HG03103 (cell line): ENCODE measurements around the gene COL10A1.
"Not testable (repeated sequence)": the region's sequence is repeated elsewhere in the genome, so short reads cannot be mapped to it uniquely, and the experiment has no call there.

Experiments
- ATAC-seq: cut with Tn5 transposase; IDR thresholded peaks from one replicate; pipeline ENCODE4 v1.9.1; 2021; ENCODE audit warnings: low read depth; ENCODE audit not compliant: unreplicated experiment

The COL10A1 gene

GRCh38 chr6:116127771-116128493 is 2.0 kb upstream of the COL10A1 start:
- no peak for ATAC-seq

DNA sequence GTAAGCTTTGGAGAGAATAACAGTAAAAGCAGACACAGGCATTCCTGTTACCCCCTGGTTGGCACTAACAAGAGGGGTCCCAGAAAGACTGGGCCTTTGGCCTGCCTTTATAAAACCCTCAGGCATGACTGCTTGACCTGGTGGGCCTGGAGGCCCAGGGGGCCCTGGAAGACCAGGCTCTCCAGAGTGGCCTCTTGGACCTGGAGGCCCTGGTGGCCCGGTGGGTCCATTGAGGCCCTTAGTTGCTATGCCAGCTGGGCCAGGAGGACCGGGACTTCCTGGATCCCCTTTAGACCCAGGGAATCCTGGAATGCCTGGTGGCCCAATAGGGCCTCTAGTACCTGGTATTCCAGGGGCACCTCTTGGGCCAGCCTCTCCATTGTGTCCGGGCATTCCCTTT is 5.5 kb downstream of the COL10A1 start:
- ATAC-seq, result no peak

DNA sequence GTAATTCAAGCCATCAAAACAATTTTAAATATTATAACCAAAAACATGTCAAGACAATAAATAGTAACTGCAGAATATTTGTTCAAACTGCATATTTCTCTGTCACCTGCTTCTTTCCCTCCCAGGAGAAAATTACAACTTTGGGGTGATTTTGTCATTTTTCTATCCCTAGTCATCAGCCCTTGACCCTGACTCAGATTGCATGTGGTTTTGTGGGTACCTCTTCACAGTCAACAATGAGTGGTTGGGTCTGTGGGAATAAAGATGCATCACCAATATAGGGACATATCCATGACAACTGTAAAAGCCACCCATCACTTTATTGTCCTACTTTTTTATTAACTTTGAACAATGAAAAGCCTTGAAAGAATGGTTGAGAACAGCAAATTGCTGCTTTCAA is 7.3 kb downstream of the COL10A1 start:
- ATAC-seq, result no peak

DNA sequence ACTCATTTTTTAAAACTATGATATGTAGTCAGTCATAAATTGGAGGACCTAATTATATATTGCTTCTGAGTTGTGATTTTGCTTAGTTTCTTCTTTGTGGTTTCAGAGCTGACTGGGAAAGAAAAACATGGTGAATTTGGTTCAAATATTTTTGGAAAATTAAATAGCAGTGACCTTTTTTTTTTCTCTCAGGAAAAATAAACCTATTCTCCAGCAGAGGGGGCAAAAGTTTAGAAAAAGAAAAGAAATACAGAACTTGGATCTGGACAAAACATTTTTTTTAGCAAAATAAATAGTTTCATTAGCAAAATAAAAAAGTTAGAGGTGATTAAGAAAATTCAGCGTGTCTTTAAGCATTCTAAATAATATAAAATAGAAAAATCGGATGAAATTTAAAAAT is 10.2 kb downstream of the COL10A1 start:
- ATAC-seq, result no peak

GRCh38 chr6:116113386-116113785 is 12.5 kb downstream of the COL10A1 start:
- ATAC-seq, result no peak

- ATAC-seq, result peak; percentile 81
These were observed 14.1 kb downstream of the COL10A1 start for GRCh38 chr6:116111552-116112528.

DNA sequence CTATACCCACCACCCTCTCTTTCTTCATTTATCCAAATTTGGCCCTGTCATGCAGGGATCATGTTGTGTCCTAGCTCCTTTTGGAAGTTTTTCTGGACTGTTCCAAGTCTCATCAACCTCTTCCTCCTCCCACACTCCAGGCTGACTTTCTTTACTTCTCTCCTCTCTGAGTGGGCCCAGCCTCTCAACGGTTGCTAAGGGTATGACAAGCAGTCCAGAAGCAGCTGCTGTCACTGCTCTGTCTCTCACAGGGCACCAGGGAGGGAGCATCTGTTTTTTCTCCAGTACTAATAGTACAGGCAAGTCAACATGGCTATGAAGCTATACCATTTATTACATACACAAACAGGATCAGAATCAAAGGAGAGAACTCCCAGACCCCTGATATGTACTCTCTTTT is 17.1 kb downstream of the COL10A1 start:
- no peak for ATAC-seq

DNA sequence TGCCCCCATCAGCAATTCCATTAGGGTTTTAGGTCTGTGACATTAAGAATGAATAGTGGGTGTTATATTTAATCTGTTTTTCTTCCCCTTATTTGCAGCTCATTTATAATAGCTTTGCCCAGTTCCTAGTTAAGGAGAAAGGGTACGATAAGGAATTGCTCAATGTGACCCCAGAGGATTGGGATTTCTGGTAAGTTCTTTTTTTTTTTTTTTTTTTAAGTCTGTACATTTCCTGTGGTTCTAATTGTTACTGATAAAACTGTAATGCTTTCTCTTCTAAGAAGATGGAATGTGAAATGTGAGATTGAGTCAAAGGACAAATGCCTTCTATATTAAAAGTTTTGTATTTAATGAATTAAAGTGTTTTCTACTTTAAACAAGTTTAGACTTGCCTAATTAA is 19.8 kb downstream of the COL10A1 start:
- ATAC-seq, result no peak

- ATAC-seq, result no peak
These were observed 20.7 kb downstream of the COL10A1 start for GRCh38 chr6:116105247-116105646.

DNA sequence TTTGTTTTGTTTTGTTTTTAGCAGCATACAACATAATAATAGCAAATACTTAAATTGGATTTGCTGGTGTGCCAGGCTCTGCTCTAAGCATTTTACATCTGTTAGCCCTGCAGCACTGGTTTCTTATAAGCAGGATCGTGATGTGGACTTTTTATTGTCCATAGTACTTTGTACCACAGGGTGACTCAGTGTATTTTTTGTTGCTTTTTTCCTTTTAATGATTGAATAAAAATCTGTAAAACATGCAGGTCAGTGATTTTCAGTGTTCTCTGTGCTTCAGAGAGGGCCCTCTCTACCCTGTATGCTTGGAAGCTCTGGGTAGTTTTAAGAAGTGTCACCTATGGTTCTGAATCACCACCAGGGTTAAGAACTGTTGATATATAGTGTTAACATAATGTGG is 21.3 kb downstream of the COL10A1 start:
- ATAC-seq, result no peak

GRCh38 chr6:116102873-116103272 is 23.1 kb downstream of the COL10A1 start:
- no peak for ATAC-seq

DNA sequence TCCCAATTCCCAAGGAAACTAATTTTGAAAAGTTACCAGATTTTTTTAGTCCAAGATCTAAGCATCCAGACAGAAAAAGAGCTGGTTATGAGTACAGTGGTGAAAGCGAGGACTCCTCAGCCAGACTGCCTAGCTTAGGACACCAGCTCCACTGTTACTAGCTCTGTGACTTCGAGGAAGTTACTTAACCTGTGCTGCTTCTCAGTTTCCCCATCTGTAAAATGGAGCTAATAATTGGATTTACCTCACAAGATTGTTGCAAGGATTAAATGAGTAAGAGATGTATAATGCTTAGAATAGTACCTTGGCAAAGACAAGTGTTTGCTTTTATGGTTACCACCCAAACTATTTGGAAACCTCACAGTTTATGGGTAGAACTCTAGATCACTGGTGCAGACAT is 24.1 kb downstream of the COL10A1 start:
- no peak for ATAC-seq

- no peak for ATAC-seq
These were observed 24.6 kb downstream of the COL10A1 start for GRCh38 chr6:116101302-116101718.

- ATAC-seq, result peak; percentile 80
These were observed 25.3 kb downstream of the COL10A1 start, which contains the start of gene NT5DC1 for GRCh38 chr6:116100419-116101301. Gene NT5DC1, plus strand, starts transcription at chr6:116100853. Its CDS starts 78 bp downstream, at chr6:116100931.

DNA sequence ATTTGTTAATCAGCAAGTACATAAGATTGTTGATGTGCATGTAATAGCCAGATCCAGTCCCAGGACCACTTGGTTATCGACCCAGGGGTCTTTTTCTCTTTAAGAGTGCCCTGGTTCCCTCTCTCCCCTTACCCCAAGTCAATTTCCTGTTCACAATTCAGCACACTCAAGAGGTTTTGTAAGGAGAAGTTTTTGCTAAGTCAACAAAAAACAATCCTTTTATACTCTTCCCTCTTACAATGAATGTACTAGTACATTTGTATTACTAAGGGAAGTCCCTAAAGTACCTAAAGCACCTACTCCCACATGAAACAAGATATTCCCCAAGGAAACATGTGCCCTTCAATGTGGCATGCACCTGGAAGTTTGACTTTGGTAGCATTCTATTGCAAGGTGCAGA is 26.9 kb downstream of the COL10A1 start:
- no peak for ATAC-seq

GRCh38 chr6:116096979-116097816 is 28.7 kb downstream of the COL10A1 start:
- ATAC-seq, result no peak

DNA sequence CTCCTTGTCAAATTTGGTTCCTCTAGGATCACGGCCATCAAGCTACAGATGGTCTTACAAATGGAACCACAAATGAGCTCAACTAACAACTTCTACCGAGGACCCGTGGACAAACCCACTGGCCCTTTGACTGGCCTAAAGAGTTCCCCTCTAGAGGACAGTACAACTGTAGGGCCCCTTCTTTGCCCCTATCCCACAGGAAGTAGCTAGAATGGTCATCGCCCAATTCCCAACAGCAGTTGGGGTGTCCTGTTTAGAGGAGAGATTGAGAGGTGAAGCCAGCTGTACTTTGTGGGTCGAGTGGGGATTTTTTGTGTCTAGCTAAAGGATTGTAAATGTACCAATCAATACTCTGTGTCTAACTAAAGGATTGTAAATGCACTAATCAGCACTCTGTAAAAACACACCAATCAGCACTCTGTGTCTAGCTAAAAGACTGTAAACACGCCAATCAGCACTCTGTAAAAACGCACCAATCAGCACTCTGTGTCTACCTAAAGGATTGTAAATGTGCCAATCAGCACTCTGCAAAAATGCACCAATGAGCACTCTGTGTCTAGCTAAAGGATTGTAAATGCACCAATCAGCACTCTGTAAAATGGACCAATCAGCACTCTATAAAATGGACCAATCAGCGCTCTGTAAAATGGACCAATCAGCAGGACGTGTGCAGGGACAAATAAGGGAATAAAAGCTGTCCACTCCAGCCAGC is 29.7 kb downstream of the COL10A1 start:
- not testable (repeated sequence) for ATAC-seq

DNA sequence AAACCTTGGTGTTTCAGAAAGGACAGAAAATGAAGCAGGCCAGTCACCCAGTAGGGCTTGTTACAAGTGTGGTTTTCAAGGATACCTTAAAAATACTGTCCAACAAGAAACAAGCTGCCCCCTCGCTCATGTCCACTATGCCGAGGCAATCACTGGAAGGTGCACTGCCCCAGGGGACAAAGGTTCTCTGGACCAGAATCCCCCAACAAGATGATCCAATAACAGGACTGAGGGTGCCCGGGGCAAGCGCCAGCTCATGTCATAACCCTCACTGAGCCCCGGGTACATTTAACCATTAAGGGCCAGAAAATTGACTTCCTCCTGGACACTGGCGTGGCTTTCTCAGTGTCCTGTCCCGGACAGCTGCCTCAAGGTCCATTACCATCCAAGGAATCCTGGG is 31.9 kb downstream of the COL10A1 start:
- ATAC-seq, result no peak

DNA sequence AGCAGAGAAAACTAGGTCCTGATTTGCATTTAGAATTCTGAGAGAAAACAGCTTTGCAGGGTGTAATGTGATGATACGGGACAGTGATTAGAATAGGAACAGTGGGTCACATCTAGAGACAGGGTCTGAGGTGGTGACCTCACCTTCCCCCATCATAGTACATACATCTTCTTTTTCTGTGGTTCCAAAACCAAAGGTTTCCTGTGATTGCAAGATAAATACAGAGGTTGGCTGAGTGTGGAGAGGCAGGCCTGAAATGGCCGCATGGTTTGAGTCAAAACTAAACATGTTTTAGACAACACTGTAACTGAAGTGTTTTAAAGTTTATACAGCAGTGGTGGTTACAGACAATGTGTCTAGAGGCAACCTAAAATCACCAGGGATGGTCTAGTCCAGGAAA is 35.7 kb downstream of the COL10A1 start:
- peak; percentile 65 for ATAC-seq
